Lower leg skin (tissue), 4 donors: ENCODE results near the gene COL4A6. TPM values are rescaled to one million over a fixed set of nuclear protein-coding genes. Genes with fewer than 3 reads are reported as not detected.
"Not testable (repeated sequence)": the region's sequence is repeated elsewhere in the genome, so short reads cannot be mapped to it uniquely, and the experiment has no call there.

Experiments
- DNase-seq, 2 donors: peaks; one replicate each; pipeline ENCODE4 v3.0.0-alpha.2; 2019; ENCODE audit warnings: low spot score in 2 of 2
- H3K4me3 ChIP-seq: fragments of 200-600 bp; sonication (generic); 2 replicates; pipeline ENCODE4 v1.5.1; 2017; ENCODE audit warnings: mild to moderate bottlenecking, low read depth; ENCODE audit not compliant: poor library complexity, severe bottlenecking
- POLR2A ChIP-seq, 2 donors: fragments of 450-650 bp; IDR thresholded peaks; one replicate each; pipeline ENCODE4 v1.6.1; 2016 to 2017; ENCODE audit warnings: antibody characterized with exemption in 2 of 2, mild to moderate bottlenecking in 1 of 2, moderate library complexity in 1 of 2
- WGBS, 2 donors: methylation state at CpG; one replicate each; pipeline ENCODE4 v1.1.5; 2018; 5-methylcytosine and 5-hydroxymethylcytosine counted together
- intact Hi-C: fragments of 100-400 bp; cut with DNase I; formaldehyde crosslinking; loops from one replicate; pipeline ENCODE4 v1.15.0; 2023; ENCODE audit warnings: low total_unique reads
- total RNA-seq, 4 donors: library from RNA; depleted of rRNA; stranded (reverse); fragments of >200 nt; gene quantifications; one replicate each; pipeline ENCODE4 v1.1.0, GENCODE V29; 2016
- TF ChIP-seq, protein P1 (sequence below), 3 donors: fragments of 450-650 bp; IDR thresholded peaks; one replicate each; pipeline ENCODE4 v1.5.1; 2016; ENCODE audit warnings: antibody characterized with exemption in 3 of 3, mild to moderate bottlenecking in 3 of 3, moderate library complexity in 2 of 3

COL4A6 gene
- 10 to 100 TPM in 2 of 4 donors, 1 to 10 TPM in 2; 9.4 to 15.3 (median 11.6) TPM for total RNA-seq

DNA sequence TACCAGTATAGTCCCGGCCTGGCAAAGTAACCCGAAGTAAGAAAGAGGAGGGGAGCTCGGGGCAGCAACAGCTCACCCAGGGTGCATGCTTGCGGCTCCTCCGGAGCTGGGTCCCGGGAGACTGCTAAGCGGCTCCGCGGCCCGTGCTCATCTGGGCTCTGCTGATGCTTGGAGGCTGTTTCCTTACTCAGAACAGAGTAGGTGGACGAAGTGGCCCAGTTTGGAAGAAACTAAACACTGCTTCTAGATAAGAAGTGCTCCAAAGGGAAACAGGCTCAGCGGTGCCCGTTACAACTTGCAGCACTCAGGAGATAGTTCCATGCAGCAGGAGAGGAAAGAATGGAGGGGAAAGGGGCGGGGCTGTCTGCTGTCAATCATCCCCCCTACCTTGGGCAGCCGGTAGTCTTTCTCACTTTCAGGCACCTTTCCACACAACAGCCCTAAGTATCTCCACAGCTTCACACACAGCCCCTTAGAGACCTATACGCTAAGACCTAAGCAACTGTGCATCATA, at the start of gene COL4A6:
COL4A6 (minus strand) TSS at position 313 of the 514 bp plus-strand sequence; CDS start at position 87, 226 bp downstream.
- no peak within 1 kb of the TSS for H3K4me3 ChIP-seq
- DNase-seq = peak in 1 of 2 donors; percentile 13
- 11 to 32% methylated on average over 6 to 16 of the region's 16 CpGs for WGBS, 2 donors
- intact Hi-C loops = no loop called here
- TF ChIP-seq POLR2A (IDR thresholded peaks at IDR 0.05) = no peak
- TF ChIP-seq, protein P1, sequence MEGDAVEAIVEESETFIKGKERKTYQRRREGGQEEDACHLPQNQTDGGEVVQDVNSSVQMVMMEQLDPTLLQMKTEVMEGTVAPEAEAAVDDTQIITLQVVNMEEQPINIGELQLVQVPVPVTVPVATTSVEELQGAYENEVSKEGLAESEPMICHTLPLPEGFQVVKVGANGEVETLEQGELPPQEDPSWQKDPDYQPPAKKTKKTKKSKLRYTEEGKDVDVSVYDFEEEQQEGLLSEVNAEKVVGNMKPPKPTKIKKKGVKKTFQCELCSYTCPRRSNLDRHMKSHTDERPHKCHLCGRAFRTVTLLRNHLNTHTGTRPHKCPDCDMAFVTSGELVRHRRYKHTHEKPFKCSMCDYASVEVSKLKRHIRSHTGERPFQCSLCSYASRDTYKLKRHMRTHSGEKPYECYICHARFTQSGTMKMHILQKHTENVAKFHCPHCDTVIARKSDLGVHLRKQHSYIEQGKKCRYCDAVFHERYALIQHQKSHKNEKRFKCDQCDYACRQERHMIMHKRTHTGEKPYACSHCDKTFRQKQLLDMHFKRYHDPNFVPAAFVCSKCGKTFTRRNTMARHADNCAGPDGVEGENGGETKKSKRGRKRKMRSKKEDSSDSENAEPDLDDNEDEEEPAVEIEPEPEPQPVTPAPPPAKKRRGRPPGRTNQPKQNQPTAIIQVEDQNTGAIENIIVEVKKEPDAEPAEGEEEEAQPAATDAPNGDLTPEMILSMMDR (IDR thresholded peaks at IDR 0.05) = no peak

DNA sequence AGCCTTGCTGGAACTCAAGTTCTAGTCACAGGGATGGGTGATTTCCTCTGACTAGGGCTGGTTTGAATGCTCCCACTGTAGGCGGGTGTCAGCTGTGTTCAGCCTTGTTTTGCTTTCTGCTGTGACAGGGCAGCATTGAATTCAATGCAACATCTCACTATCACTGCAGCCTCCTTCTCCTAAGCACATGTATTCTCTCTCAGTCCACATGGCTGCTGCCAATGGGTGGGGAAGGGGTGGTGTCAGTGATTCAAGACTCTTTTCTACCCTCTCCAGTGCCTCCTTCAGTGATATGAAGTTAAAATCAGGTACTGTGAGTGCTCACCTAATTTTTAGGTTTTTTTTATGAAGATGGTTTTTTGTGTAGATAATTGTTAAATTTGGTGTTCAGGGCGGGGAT, 47.7 kb upstream of the COL4A6 start:
- 68 to 90% methylated on average over 2 of the region's 2 CpGs for WGBS, 2 donors
- intact Hi-C loops = no loop called here
- DNase-seq = no peak
- H3K4me3 ChIP-seq = no peak overlapping the region
- TF ChIP-seq, protein P1 (IDR thresholded peaks at IDR 0.05) = no peak
- TF ChIP-seq POLR2A (IDR thresholded peaks at IDR 0.05) = no peak

DNA sequence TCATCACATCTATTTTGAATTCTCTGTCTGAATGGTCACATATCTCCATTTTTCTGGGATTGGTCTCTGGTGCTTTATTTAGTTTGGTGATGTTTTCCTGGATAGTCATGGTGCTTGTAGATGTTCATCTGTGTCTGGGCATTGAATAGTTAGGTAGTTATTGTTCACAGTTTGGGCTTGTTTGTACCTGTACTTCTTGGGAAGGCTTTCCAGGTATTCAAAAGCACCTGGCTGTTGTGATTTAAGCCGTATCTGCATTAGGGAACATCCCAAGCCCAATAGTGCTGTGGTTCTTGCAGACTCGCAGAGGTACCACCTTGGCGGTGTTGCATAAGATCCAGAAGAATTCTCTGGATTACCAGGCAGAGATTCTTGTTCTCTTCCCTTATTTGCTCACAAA, 46.0 kb upstream of the COL4A6 start:
- no peak for DNase-seq
- 56% methylated on average over 3 of the region's 3 CpGs; no CpG with 5 or more reads in 1 of the 2 donors for WGBS, 2 donors
- no peak overlapping the region for H3K4me3 ChIP-seq
- TF ChIP-seq, protein P1 (IDR thresholded peaks at IDR 0.05) = no peak
- no peak for TF ChIP-seq POLR2A (IDR thresholded peaks at IDR 0.05)
- intact Hi-C loops = no loop called here

DNA sequence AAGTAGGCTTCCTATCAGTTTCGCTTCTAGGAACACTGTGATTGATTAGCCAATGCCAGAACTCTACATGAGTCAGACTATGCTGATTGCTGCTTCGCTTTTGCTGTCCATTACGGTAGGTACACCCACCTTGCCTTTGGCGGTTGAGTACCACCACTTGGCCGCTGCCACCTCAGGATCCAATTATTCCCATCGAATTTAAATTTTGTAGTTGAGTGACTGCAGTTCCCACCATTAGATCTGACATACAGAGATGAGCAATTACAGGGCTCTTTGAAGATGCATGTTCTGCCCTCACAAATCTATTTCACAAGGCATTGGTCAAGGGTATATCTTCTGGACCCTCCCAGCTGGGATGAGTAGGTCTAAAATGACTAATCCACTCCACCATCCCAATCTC, 43.3 kb upstream of the COL4A6 start:
- H3K4me3 ChIP-seq, intact Hi-C loops, DNase-seq: not testable (repeated sequence)
- WGBS, 2 donors = 89 to 97% methylated on average over 6 of the region's 6 CpGs

DNA sequence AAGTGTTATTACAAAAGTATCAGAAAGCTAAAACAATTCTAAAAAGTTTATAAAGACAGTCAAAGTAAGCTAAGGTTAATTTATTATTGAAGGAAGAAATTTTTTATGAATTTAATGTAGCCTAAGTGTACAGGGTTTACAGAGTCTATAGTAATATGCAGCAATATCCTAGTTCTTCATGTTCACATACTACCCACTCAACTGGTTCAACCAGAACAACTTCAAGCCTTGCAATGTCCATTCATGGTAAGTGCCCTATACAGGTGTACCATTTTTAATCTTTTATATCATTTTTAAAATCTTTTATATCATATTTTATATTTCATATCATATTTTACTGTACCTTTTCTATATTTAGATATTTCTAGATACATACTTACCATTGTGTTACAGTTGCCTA, 35.8 kb upstream of the COL4A6 start:
- TF ChIP-seq, protein P1 (IDR thresholded peaks at IDR 0.05) = no peak
- TF ChIP-seq POLR2A (IDR thresholded peaks at IDR 0.05) = no peak
- intact Hi-C loops = no loop called here
- H3K4me3 ChIP-seq = no peak overlapping the region
- no peak for DNase-seq

DNA sequence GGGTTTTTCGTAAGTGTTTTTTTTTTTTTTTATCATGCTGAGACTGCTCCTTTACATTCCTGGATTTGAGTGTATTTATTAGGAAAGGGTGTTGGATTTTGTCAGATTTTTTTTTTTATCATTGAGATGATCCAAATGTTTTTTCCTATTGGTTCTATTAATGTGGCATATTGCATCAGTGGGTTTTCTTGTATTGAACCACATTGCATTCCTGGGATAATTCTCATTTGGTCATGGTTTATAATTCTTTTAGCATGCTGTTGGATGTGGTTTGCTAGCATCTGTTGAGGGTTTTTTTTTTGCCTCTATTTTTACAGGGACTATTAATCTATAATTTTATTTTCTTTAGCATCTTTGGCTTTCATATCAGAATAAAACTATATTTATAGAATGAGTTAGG, 30.3 kb upstream of the COL4A6 start:
- no peak overlapping the region for H3K4me3 ChIP-seq
- TF ChIP-seq, protein P1 (IDR thresholded peaks at IDR 0.05) = no peak
- TF ChIP-seq POLR2A (IDR thresholded peaks at IDR 0.05) = no peak
- WGBS, 2 donors = 55 to 73% methylated on average over 1 of the region's 1 CpG
- intact Hi-C loops = no loop called here
- no peak for DNase-seq
